Activated T-cell treated with anti-CD3 and anti-CD28 coated beads, Interleukin-2, amount 50 U/mL, for 24 hours (primary cell): Measurements from ENCODE around the gene HHIPL1.

Experiments used
- DNase-seq: peaks from one replicate; pipeline ENCODE4 v3.0.0-alpha.2; 2020
- H3K27ac Mint-ChIP-seq: 2 replicates; pipeline ENCODE4 v1.8.0; 2020; ENCODE audit warnings: mild to moderate bottlenecking, mixed read lengths
- H3K27me3 Mint-ChIP-seq: 2 replicates; pipeline ENCODE4 v1.8.0; 2020; ENCODE audit warnings: mixed read lengths
- H3K36me3 Mint-ChIP-seq: 2 replicates; pipeline ENCODE4 v1.8.0; 2020; ENCODE audit warnings: low read depth, mixed read lengths
- H3K4me1 Mint-ChIP-seq: 2 replicates; pipeline ENCODE4 v1.8.0; 2020; ENCODE audit warnings: low read depth, mixed read lengths
- H3K4me3 Mint-ChIP-seq: 2 replicates; pipeline ENCODE4 v1.8.0; 2020; ENCODE audit warnings: mild to moderate bottlenecking, moderate library complexity, mixed read lengths
- H3K9me3 Mint-ChIP-seq: 2 replicates; pipeline ENCODE4 v1.8.0; 2020; ENCODE audit warnings: mixed read lengths

HHIPL1 gene

DNA sequence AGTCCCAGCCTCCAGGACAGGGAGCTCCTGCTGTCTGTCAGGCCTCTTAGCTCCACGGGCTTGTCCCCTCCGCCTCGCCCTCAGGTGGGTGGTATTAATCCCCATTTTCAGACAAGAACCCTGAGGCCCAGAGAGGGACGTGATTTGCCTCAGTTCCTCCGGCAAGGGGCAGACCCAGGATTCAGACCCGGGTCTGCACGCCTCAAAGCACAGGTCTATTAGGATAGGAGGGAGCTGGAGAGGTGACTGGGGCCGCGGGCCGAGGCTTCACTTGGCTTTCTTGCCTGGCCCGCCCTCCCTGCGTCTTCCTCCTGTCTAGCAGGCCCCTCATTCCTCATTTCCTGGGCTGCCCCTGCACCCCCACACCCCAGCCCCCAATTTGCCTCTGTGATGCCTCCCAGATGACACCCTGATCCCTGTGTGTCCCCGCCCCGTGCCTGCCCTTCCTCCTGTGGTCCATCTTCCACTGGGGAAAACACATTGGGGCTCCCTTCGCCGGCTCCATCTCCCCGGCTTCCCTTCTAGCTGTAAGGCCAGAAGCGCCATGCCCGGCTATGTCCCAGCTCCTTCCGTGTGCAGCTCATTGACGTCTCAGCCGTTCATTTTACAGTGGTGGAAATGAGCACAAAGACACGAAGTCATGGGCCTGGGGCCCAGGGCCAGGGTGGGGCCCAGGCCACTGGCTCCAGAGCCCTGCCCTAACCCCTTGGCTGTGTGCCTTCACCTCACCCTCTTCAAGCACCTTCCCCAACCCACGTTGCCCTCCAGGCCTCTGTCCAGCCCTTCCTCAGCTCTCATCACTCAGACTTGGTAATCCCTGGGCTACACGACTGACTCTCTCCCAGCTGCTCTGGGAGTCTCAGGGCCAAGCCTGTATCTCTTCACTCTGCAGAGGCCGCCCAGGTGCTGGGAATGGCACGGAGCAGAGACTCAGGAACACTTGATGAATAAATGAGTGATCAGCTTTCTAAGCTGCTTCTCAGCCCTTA is 23.7 kb downstream of the HHIPL1 start:
- H3K36me3 Mint-ChIP-seq: no peaks in the 10 kb centered on the region
- no peak overlapping the region for H3K27ac Mint-ChIP-seq
- H3K27me3 Mint-ChIP-seq: peaks cover 10% of the 10 kb centered on the region
- no peak overlapping the region for H3K4me3 Mint-ChIP-seq
- DNase-seq: no peak
- peaks cover 5% of the 10 kb centered on the region for H3K4me1 Mint-ChIP-seq
- no peaks in the 10 kb centered on the region for H3K9me3 Mint-ChIP-seq

DNA sequence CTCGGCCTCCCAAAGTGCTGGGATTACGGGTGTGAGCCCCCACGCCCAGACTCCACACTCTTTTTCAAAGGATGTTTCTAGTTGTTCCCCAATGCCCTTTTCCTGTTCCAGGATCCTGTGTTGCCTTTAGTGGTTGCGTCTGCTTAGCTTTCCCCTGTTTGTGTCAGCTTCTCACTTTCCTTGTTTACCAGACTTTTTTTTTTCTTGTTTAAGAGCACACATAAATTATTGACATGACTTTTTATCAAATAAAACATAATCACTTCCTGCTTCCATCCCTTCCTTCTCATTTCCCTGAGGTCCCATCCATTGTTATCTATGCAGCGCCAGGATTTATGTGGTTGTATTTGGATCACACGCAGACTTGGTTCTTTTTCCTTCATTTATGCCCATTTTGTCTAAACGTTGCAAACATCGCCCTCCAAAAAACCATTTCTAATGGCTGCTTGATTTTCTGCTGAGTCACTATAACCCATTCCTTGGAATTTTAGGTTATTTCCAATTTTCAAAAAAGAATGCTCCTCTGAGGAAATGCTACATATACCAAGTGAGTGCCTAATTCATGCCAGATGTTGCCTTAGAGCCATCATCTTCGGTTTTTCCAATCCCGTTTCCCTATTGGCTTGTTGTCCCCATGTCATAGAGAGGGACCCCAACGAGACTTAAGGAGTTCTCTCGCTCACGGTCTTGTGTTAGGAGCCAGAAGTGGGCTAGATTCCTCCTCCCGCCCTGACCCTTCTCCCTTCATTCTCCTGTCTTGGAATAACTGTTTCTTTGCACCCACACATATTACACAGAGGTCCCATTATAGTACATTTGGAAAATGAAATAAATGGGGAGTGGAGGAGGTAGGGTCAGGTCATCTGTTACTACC is 25.7 kb downstream of the HHIPL1 start:
- no peak overlapping the region for H3K27ac Mint-ChIP-seq
- H3K9me3 Mint-ChIP-seq: no peaks in the 10 kb centered on the region
- no peak for DNase-seq
- no peak overlapping the region for H3K4me3 Mint-ChIP-seq
- H3K36me3 Mint-ChIP-seq: no peaks in the 10 kb centered on the region
- peaks cover 19% of the 10 kb centered on the region for H3K27me3 Mint-ChIP-seq
- peaks cover 5% of the 10 kb centered on the region for H3K4me1 Mint-ChIP-seq

DNA sequence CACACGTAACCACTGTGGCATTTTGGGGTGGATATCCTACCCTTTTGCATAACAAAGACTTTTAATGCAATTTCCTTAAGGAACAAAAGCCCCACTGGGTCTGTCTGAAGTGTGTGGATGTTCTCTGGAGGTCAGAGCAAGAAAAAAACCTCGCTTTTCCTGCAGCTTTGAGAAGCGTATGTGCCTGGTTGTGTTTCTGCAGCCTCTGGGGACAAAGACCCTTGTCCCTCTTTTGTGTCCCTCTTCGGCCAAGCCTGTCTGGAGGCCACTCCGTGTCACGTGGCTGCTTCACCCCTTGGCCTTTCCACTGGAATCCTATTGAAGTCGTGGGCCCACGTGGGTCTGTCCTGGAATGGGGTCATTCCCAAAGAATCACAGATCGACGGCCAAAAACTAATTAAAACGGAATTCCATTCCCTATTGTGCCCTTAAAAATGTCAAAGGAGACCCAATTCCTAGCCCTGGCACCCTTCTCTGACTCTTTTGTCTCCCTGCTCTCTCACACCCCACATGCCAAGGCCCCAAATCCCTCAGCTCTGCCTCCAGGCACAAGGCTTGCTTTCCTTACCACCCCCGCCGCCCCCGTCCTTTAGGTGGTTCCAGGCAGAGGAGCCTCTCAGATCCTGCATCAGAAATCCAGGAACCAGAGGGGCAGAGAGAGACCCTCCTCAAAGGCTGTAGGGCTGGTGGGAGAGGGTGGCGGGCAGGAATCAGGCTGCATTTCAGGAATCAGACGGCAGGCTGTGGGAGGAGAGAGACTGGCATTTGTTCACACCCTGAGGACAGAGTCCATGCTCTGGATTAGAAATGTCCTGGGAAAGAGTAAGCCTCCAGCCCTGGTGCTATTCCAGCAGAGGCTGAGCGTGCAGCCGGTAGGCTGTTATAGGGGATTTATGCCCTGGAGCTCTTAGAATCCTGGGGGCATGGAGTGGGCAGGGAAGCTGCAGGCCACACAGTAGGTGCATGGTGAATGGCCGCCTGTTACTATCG is 26.6 kb downstream of the HHIPL1 start:
- Mint-ChIP-seq H3K27ac (no peak overlapping the region), H3K4me1 (peaks cover 7% of the 10 kb centered on the region), H3K4me3 (no peak overlapping the region), H3K36me3 (no peaks in the 10 kb centered on the region), H3K9me3 (no peaks in the 10 kb centered on the region), H3K27me3 (peaks cover 19% of the 10 kb centered on the region)
- no peak for DNase-seq

DNA sequence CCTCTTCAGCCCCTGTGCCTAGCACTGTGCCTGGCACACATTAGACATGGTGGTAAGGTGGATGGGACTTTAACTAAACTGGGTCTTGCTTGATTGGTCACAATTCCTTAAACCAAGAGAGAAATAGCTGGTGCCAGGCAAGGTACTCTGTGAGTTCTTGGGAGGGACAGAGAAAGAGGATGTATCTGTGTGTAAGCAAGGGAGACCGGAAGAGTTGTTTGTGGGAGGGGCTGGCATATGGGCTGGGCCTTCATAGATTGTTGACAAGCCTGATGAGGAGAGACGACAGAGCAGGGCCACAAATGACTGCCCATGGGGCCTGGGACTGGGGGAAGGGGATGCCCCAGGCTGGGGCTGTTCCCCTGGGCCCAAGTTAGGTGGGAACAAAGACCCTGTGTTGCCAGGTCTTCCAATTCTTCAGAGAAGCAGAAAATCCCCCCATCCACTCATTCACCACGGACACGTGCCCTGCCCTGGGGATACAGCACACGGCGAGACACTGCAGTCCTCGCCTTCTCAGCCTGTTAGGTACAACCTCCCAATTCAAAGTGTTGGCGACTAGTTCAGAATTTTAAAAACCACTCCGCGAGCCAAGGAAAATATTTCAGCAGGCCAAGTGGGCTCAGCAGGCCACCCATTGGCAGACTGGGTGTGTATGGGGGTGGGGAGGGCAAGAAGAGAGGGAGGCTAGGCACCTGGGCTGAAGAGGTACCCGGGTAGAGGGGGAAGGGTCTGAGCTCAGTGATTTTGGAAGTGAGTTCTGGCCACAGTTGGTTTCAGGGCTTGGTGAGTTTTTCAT is 27.8 kb downstream of the HHIPL1 start:
- DNase-seq: no peak

DNA sequence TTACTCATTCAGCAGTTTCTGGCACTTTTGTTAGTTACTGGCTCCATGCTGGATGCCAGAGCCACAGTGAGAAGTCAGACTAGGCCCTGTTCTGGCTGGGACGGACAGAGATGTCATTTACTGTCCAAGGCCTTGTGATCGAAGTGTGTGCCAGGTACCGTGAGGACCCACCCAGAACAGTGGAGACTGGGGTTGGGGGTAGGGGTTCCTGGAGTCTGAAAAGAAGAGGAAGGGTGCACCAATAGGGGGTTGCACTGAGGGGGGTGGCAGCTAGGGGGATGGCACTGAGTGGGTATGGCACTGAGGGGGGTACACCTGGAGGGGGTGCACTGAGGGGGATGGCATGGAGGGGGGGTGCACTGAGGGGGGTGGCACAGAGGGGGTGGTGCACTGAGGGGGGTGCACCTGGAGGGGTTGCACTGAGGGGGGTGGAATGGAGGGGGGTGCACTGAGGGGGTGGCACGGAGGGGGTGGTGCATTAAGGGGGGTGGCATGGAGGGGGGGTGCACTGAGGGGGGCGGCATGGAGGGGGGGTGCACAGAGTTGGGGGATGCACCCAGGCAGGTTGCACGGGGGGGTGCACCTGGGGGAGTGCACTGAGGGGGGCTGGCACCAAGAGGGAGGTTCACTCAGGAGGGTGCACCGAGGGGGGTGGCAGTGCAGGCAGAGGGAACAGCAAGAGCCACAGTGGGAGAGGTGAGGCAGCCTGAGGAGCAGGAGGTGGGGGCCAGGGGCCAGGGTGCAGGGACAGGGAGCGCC is 28.6 kb downstream of the HHIPL1 start:
- no peak overlapping the region for H3K4me3 Mint-ChIP-seq
- no peak overlapping the region for H3K27ac Mint-ChIP-seq
- peaks cover 15% of the 10 kb centered on the region for H3K27me3 Mint-ChIP-seq
- H3K36me3 Mint-ChIP-seq: no peaks in the 10 kb centered on the region
- H3K4me1 Mint-ChIP-seq: peaks cover 12% of the 10 kb centered on the region
- H3K9me3 Mint-ChIP-seq: peaks cover 5% of the 10 kb centered on the region
- no peak for DNase-seq

More for the DNA sequence above, 27.8 kb downstream of the HHIPL1 start:
- peaks cover 12% of the 10 kb centered on the region for H3K4me1 Mint-ChIP-seq
- H3K27ac Mint-ChIP-seq: no peak overlapping the region
- H3K36me3 Mint-ChIP-seq: no peaks in the 10 kb centered on the region
- H3K27me3 Mint-ChIP-seq: peaks cover 15% of the 10 kb centered on the region
- H3K4me3 Mint-ChIP-seq: no peak overlapping the region
- no peaks in the 10 kb centered on the region for H3K9me3 Mint-ChIP-seq

DNA sequence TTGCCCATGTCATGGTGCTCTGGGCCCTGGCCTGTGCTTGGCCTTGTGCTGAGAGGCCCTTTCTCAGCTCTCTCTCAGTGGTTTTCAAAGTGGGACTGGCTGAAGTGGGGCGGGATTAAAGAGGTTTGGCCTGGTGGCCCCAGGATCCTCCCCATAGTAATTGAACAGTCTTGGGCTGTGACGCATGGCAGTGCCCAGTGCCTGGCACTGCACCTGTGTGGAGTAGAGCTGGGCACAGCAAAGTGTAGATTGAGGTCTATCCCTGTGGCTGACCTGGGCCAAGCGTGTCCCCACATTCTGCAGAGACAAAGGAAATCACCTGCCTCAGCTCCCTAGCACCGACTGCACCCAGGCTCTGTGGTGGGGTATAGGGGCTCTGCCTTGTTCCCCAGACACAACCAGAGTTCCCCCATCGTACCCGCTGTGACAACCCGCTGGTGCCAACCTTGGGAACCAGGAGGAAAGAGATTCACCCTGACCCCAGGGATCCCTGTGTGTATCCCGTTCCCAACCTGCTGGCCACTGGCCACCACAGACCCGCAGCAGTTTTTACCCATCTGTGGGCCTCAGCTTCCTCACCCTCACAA is 29.2 kb downstream of the HHIPL1 start:
- Mint-ChIP-seq H3K4me1 (peaks cover 12% of the 10 kb centered on the region), H3K27ac (no peak overlapping the region), H3K27me3 (peaks cover 15% of the 10 kb centered on the region)

DNA sequence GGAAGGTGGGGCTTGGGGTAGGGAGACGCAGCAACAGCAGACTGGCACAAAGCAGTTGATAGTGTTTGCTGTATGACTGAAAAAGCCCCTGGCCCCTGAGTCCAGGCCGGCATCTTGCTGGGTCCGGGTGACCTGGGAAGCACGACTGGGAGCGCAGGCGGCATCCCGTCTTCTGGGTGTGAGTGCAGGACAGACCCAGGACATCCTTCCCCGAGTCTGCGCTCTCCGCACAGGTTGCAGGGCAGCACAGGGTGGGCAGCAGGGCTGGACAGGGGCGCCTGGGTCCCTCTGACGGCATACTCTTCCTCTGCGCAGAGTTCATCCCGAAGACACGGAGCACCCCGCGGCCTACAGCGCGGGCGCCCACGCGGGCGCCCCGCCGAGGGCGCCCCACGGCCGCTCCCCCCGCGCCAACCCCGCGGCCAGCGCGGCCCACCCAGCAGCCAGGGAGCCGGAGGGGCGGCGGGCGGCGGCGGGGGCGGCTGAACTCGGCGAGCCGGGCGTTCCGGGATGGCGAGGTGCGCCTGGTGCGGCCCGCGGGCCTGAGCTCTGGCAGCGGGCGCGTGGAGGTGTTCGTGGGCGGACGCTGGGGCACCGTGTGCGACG is 29.9 kb downstream of the HHIPL1 start:
- no peak overlapping the region for H3K27ac Mint-ChIP-seq
- no peak for DNase-seq
- peaks cover 15% of the 10 kb centered on the region for H3K27me3 Mint-ChIP-seq
- peaks cover 7% of the 10 kb centered on the region for H3K9me3 Mint-ChIP-seq
- no peak overlapping the region for H3K4me3 Mint-ChIP-seq
- no peaks in the 10 kb centered on the region for H3K36me3 Mint-ChIP-seq
- H3K4me1 Mint-ChIP-seq: peaks cover 12% of the 10 kb centered on the region

More for the DNA sequence above, 29.2 kb downstream of the HHIPL1 start:
- no peak for DNase-seq
- Mint-ChIP-seq H3K9me3 (peaks cover 7% of the 10 kb centered on the region), H3K4me3 (no peak overlapping the region), H3K36me3 (no peaks in the 10 kb centered on the region)

DNA sequence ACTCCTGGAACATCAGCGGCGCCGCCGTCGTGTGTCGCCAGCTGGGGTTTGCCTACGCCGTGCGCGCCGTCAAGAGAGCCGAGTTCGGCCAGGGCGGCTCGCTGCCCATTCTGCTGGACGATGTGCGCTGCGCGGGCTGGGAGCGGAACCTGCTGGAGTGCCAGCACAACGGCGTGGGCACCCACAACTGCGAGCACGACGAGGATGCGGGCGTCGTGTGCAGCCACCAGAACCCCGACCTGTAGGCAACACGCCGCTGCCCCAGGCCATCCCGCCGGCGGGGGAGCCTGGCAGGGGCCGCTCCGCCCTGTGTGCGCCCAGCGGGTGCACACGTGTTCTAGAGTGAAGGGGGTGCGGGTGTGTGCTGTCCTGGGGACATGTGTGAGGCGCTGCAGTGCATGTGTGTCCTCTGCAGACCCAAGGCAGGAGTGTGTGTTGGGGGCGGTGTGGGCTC is 30.5 kb downstream of the HHIPL1 start:
- peaks cover 12% of the 10 kb centered on the region for H3K4me1 Mint-ChIP-seq
- H3K36me3 Mint-ChIP-seq: no peaks in the 10 kb centered on the region
- H3K27me3 Mint-ChIP-seq: peaks cover 15% of the 10 kb centered on the region
- peaks cover 7% of the 10 kb centered on the region for H3K9me3 Mint-ChIP-seq
- H3K4me3 Mint-ChIP-seq: no peak overlapping the region
- H3K27ac Mint-ChIP-seq: no peak overlapping the region
- no peak for DNase-seq

DNA sequence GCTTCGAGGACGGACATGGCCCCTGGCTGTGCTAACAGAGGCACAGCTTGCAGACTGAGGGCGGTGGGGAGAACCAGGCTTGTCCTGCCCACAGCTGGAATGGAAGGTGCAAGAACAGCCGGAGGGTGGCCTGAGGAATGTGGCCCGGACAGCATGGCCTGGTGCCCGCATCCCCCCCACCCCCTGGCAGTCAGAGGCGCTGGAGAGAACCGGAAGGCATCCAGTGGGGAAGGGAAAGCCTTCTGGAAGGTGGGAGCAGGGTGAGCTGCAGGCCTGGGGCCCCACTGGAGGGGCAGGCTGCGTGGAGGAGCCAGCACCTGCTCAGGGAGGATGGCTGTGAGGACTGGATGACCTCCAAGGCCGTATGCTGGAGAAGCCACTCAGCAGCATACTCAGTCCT is 31.0 kb downstream of the HHIPL1 start:
- Mint-ChIP-seq H3K4me1 (peaks cover 12% of the 10 kb centered on the region), H3K9me3 (peaks cover 7% of the 10 kb centered on the region), H3K27ac (no peak overlapping the region), H3K27me3 (peaks cover 15% of the 10 kb centered on the region), H3K4me3 (no peak overlapping the region), H3K36me3 (no peaks in the 10 kb centered on the region)
- DNase-seq: no peak

DNA sequence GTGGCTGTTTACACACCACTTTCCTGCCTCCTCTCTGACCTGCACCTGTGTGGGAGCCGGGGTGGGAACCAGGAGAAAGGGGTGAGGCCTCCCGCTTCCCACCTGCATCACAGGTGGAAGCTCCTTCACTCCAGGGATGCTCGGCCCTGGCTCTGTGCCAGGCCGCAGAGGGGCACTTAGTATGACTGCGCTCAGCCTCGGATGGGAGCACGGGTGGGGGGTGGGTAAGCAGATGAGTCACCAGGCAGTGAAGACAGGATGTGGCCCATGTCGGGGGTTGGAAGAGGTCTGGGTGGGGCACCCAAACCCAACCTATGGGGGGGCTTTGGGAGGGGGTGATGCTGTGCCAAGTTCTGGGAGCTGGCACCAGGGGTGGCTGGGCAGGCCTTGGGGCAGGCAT is 31.7 kb downstream of the HHIPL1 start:
- Mint-ChIP-seq H3K27ac (no peak overlapping the region), H3K4me3 (no peak overlapping the region), H3K9me3 (peaks cover 7% of the 10 kb centered on the region), H3K36me3 (no peaks in the 10 kb centered on the region), H3K27me3 (peaks cover 15% of the 10 kb centered on the region), H3K4me1 (peaks cover 12% of the 10 kb centered on the region)
- no peak for DNase-seq

DNA sequence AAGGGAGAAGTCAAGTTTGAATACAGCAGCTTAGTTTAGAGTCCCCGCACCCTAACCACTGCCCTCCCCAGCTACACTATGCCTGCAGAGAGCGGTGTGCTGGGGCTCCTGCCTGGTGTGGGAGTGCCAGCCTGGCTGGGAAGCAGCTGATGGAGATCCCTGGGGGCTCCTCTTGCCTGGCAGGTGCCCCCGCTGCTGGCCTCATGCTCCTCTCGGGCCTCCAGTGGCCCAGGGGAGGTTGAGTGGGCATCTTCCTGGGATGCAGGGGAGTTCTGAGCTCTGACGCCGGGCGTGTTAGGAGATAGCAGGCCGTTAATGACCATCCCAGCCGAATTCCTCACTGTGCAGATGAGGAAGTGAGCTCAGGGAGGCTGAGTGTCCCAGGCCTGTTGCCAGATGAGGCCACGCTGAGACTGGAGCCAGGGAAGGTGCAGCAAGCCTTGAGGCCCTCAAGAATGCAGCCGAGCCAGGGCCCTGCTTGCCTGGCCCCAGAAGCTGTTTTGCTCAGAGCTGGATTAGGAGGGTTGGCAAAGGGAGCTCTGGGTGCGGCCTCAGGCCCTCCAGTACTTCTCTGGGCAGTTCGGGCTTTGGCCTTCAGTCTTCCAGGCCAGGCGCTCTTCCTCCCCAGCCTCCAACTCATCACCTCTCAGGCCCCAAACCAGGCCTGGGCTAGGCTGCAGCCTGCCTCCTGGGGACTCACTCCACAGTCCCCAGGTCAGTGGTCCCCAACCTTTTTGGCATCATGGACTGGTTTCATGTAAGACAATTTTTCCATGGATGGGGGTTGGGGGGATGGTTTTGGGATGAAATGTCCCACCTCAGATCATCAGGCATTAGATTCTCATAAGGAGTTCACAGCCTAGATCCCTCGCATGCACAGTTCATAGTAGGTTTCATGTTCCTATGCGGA is 32.6 kb downstream of the HHIPL1 start:
- peaks cover 11% of the 10 kb centered on the region for H3K4me1 Mint-ChIP-seq

More for the DNA sequence above, 32.6 kb downstream of the HHIPL1 start:
- H3K4me3 Mint-ChIP-seq: no peak overlapping the region
- no peak overlapping the region for H3K27ac Mint-ChIP-seq
- no peak for DNase-seq
- peaks cover 7% of the 10 kb centered on the region for H3K9me3 Mint-ChIP-seq
- H3K36me3 Mint-ChIP-seq: no peaks in the 10 kb centered on the region
- H3K27me3 Mint-ChIP-seq: peaks cover 13% of the 10 kb centered on the region
